H1 (cell line): ENCODE data around the gene TMEM44. TPM values are rescaled to one million over a fixed set of nuclear protein-coding genes. Genes with fewer than 3 reads are reported as not detected.

ENCODE experiments used
- CTCF ChIA-PET: fragments of 300-600 bp; sonication (Branson Sonifier 250); formaldehyde crosslinking; loops from one replicate; lab custom pipeline; 2021; ENCODE audit not compliant: partially characterized antibody; lab: Charles Lee
- POLR2A ChIA-PET: fragments of 300-600 bp; sonication (Branson Sonifier 250); formaldehyde crosslinking; loops from one replicate; lab custom pipeline; 2021; ENCODE audit warnings: inconsistent platforms; ENCODE audit not compliant: partially characterized antibody; lab: Charles Lee
- DNase-seq, 2 experiments: peaks; one replicate each; pipeline versions ENCODE4 v3.0.0 to v3.0.0-alpha.2; 2010 to 2022; ENCODE audit warnings: low spot score in 2 of 2, low read depth in 1 of 2, mixed read lengths in 1 of 2
- FAIRE-seq: peaks from 2 replicates; lab custom pipeline; 2011; peaks lifted over from hg19 to GRCh38; lab: Jason Lieb, UNC
- H2AFZ ChIP-seq: 2 replicates; pipeline ENCODE4 v1.8.1; 2012; ENCODE audit warnings: low read length, inconsistent platforms
- H2AK5ac ChIP-seq: 2 replicates; pipeline ENCODE4 v1.6.1; 2013; ENCODE audit warnings: low read depth, low read length
- H2BK120ac ChIP-seq: replicated peaks from 2 replicates; pipeline ENCODE3; 2013; ENCODE audit warnings: low read depth, low read length, inconsistent platforms
- H2BK12ac ChIP-seq: 2 replicates; pipeline ENCODE4 v1.6.1; 2013; ENCODE audit warnings: low read depth, low read length
- H2BK15ac ChIP-seq: 2 replicates; pipeline ENCODE4 v1.6.1; 2013; ENCODE audit warnings: low read length
- H2BK20ac ChIP-seq: 2 replicates; pipeline ENCODE4 v1.6.1; 2013; ENCODE audit warnings: low read length
- H2BK5ac ChIP-seq: 2 replicates; pipeline ENCODE4 v1.6.1; 2013; ENCODE audit warnings: low read depth, low read length
- H3K14ac ChIP-seq: 2 replicates; pipeline ENCODE4 v1.6.1; 2013; ENCODE audit warnings: inconsistent platforms; ENCODE audit not compliant: insufficient read length
- H3K18ac ChIP-seq: 2 replicates; pipeline ENCODE4 v1.6.1; 2013; ENCODE audit warnings: low read length; ENCODE audit errors: extremely low read depth
- H3K23ac ChIP-seq: 2 replicates; pipeline ENCODE4 v1.6.1; 2013; ENCODE audit warnings: inconsistent platforms; ENCODE audit not compliant: insufficient read length
- H3K23me2 ChIP-seq: 2 replicates; pipeline ENCODE4 v1.6.1; 2013; ENCODE audit warnings: low read depth, low read length
- H3K27ac ChIP-seq: 2 replicates; pipeline ENCODE4 v1.6.1; 2011; ENCODE audit warnings: low read depth, low read length, inconsistent platforms
- H3K27me3 ChIP-seq, 4 experiments: replicated peaks in 1 of 4; 1 replicate in 1 of 4; 2 replicates in 3 of 4; pipeline versions ENCODE4 v1.6.1 to v1.8.1; 2011 to 2013; ENCODE audit warnings: low read length in 3 of 4, mild to moderate bottlenecking in 3 of 4, inconsistent platforms in 2 of 4, mixed read lengths in 2 of 4, moderate library complexity in 1 of 4; ENCODE audit not compliant: control insufficient read depth in 3 of 4, insufficient read depth in 3 of 4; ENCODE audit errors: extremely low read depth in 1 of 4
- H3K36me3 ChIP-seq, 4 experiments: 2 replicates each; pipeline versions ENCODE4 v1.6.1 to v1.8.1; 2011 to 2013; ENCODE audit warnings: mild to moderate bottlenecking in 4 of 4, low read length in 3 of 4, moderate library complexity in 2 of 4, control low read depth in 1 of 4, inconsistent platforms in 1 of 4; ENCODE audit not compliant: insufficient read depth in 4 of 4, control insufficient read depth in 2 of 4
- H3K4ac ChIP-seq: replicated peaks from 2 replicates; pipeline ENCODE3; 2013; ENCODE audit warnings: low read length, low read depth, mixed read lengths, inconsistent platforms; ENCODE audit not compliant: insufficient read length
- H3K4me1 ChIP-seq, 4 experiments: replicated peaks in 1 of 4; 1 replicate in 1 of 4; 2 replicates in 3 of 4; pipeline versions ENCODE4 v1.6.1 to v1.8.1; 2011 to 2013; ENCODE audit warnings: low read length in 3 of 4, inconsistent platforms in 2 of 4, mixed read lengths in 1 of 4; ENCODE audit not compliant: insufficient read depth in 4 of 4, control insufficient read depth in 3 of 4
- H3K4me2 ChIP-seq, 2 experiments: 2 replicates each; pipeline versions ENCODE4 v1.6.1 to v1.8.1; 2011 to 2013; ENCODE audit warnings: low read depth in 2 of 2, low read length in 2 of 2, control low read depth in 1 of 2, inconsistent platforms in 1 of 2, mild to moderate bottlenecking in 1 of 2; ENCODE audit not compliant: insufficient read depth in 1 of 2
- H3K4me3 ChIP-seq, 4 experiments: fragments of 200-600, 300-600 bp in 1 of 4; sonication (generic), shearing (Covaris generic), sonication (Bioruptor Twin) in 1 of 4; 2 replicates each; pipeline versions ENCODE4 v1.5.1 to v1.8.1; 2011 to 2016; ENCODE audit warnings: low read length in 4 of 4, low read depth in 3 of 4, control low read depth in 2 of 4, inconsistent platforms in 2 of 4, mild to moderate bottlenecking in 2 of 4, mixed read lengths in 1 of 4, moderate library complexity in 1 of 4; ENCODE audit not compliant: insufficient read depth in 2 of 4; ENCODE audit errors: extremely low read depth in 1 of 4
- H3K56ac ChIP-seq: replicated peaks from 2 replicates; pipeline ENCODE3; 2013; ENCODE audit warnings: low read depth, mild to moderate bottlenecking, mixed read lengths, low read length, inconsistent platforms; ENCODE audit not compliant: insufficient read length
- H3K79me1 ChIP-seq: 2 replicates; pipeline ENCODE4 v1.6.1; 2013; ENCODE audit warnings: low read depth, low read length, control low read depth
- H3K79me2 ChIP-seq, 2 experiments: 2 replicates each; pipeline versions ENCODE4 v1.6.1 to v1.8.1; 2012 to 2013; ENCODE audit warnings: low read length in 2 of 2, mild to moderate bottlenecking in 2 of 2, inconsistent platforms in 1 of 2; ENCODE audit not compliant: insufficient read depth in 2 of 2, control insufficient read depth in 1 of 2
- H3K9ac ChIP-seq, 4 experiments: replicated peaks in 1 of 4; 1 replicate in 1 of 4; 2 replicates in 3 of 4; pipeline versions ENCODE4 v1.6.1 to v1.8.1; 2011 to 2013; ENCODE audit warnings: low read depth in 3 of 4, low read length in 3 of 4, control low read depth in 2 of 4, mild to moderate bottlenecking in 2 of 4, moderate library complexity in 2 of 4, inconsistent platforms in 1 of 4; ENCODE audit errors: extremely low read depth in 1 of 4
- H3K9me3 ChIP-seq, 2 experiments: 2 replicates each; pipeline versions ENCODE4 v1.6.1 to v1.8.1; 2012 to 2013; ENCODE audit warnings: mild to moderate bottlenecking in 2 of 2, moderate library complexity in 2 of 2, control low read depth in 1 of 2, inconsistent platforms in 1 of 2, low read depth in 1 of 2, low read length in 1 of 2, mixed read lengths in 1 of 2; ENCODE audit not compliant: insufficient read depth in 2 of 2
- H4K20me1 ChIP-seq, 2 experiments: replicated peaks in 1 of 2; 2 replicates each; pipeline versions ENCODE3 to v1.8.1; 2011 to 2013; ENCODE audit warnings: inconsistent platforms in 2 of 2, low read length in 2 of 2, mild to moderate bottlenecking in 1 of 2; ENCODE audit not compliant: insufficient read depth in 2 of 2, control insufficient read depth in 1 of 2
- H4K5ac ChIP-seq: 2 replicates; pipeline ENCODE4 v1.6.1; 2013; ENCODE audit warnings: low read length, low read depth, mixed read lengths, inconsistent platforms; ENCODE audit not compliant: insufficient read length
- H4K8ac ChIP-seq: 2 replicates; pipeline ENCODE4 v1.8.0; 2013; ENCODE audit warnings: mild to moderate bottlenecking, moderate library complexity, low read length, inconsistent platforms; ENCODE audit not compliant: insufficient read depth; ENCODE audit errors: extremely low read depth
- H4K91ac ChIP-seq: replicated peaks from 2 replicates; pipeline ENCODE3; 2013; ENCODE audit warnings: low read length, mixed read lengths, inconsistent platforms; ENCODE audit not compliant: insufficient read length
- BCL11A ChIP-seq, 2 experiments: IDR thresholded peaks; one replicate each; pipeline ENCODE4 v1.6.1; 2011; ENCODE audit warnings: low read depth in 2 of 2, low read length in 2 of 2, mild to moderate bottlenecking in 2 of 2
- KDM4A ChIP-seq: IDR thresholded peaks from one replicate; pipeline ENCODE4 v1.7.1; 2012; ENCODE audit warnings: low read depth, mild to moderate bottlenecking, moderate library complexity, low read length, inconsistent platforms; ENCODE audit not compliant: severe bottlenecking
- KDM5A ChIP-seq: fragments of 200-600 bp; IDR thresholded peaks from 2 replicates; pipeline ENCODE4 v1.7.1; 2012; ENCODE audit warnings: mild to moderate bottlenecking, low read length, inconsistent platforms, mixed read lengths
- TAF1 ChIP-seq: IDR thresholded peaks from 2 replicates; pipeline ENCODE4 v1.6.1; 2011; ENCODE audit warnings: mild to moderate bottlenecking, low read depth, low read length
- WGBS, 2 experiments: shearing (Covaris generic) in 1 of 2; methylation state at CpG; one replicate each; pipeline versions ENCODE4 v1.1.6 to v1.1.7; 2013 to 2015; ENCODE audit warnings: low lambda C conversion rate in 2 of 2, mixed read lengths in 2 of 2, inconsistent platforms in 1 of 2, low coverage in 1 of 2, missing lambda C conversion rate in 1 of 2; ENCODE audit not compliant: insufficient replicate concordance in 2 of 2, insufficient coverage in 1 of 2, insufficient read length in 1 of 2; ENCODE audit errors: extremely low coverage in 1 of 2, missing lambda C conversion rate in 1 of 2; 5-methylcytosine and 5-hydroxymethylcytosine counted together
- polyA plus RNA-seq, 7 experiments: library from polyadenylated mRNA; depleted of rRNA in 3 of 7; stranded (reverse) in 5 of 7; unstranded in 2 of 7; fragments of >200 nt in 5 of 7; fragments of 200-250 nt in 2 of 7; gene quantifications; 1 replicate in 5 of 7; 2 replicates in 1 of 7; 4 replicates in 1 of 7; pipeline versions ENCODE4 v1.2.1 to v1.2.3, GENCODE V29; 2011 to 2013; ENCODE audit warnings: missing spikeins in 2 of 7, mixed read lengths in 2 of 7
- total RNA-seq: library from RNA; stranded (reverse); fragmentation: NEBNext Ultra II Directional; extraction: Animal tissue kit (Norgen Biotek cat#: 25700); gene quantifications from 2 replicates; pipeline ENCODE4 v1.2.1, GENCODE V29; 2021

TMEM44 gene
- total and polyA plus RNA-seq, 2 of the 8 experiments (the other 6 are each of a cell fraction or from before 2014, with no cell fraction given): 14.0 to 16.7 TPM

- DNase-seq (no peak), FAIRE-seq (no peak)
- Histone ChIP-seq H3K18ac (no peak overlapping the region), H3K36me3 (peaks cover 0 to 3% (median 0%) of the 10 kb centered on the region in 4 experiments; a peak in 1 of 8 replicates), H3K27me3 (no peaks in the 10 kb centered on the region), H3K79me2 (no peaks in the 10 kb centered on the region), H2AK5ac (no peak overlapping the region), H2BK20ac (no peak overlapping the region), H3K4me3 (no peak overlapping the region), H3K4me2 (no peak overlapping the region), H2BK12ac (no peak overlapping the region), H2BK120ac (no peak overlapping the region), H4K8ac (no peak overlapping the region), H4K5ac (no peak overlapping the region), H3K79me1 (no peaks in the 10 kb centered on the region; the same call in 1 of the 2 replicates), H3K27ac (no peak overlapping the region), H3K9ac (no peak overlapping the region), H3K23me2 (no peaks in the 10 kb centered on the region), H3K4me1 (no peaks in the 10 kb centered on the region; a peak in 1 of 7 replicates), H2BK5ac (no peak overlapping the region), H3K9me3 (no peaks in the 10 kb centered on the region), H4K91ac (no peak overlapping the region), H4K20me1 (peaks cover 0 to 3% of the 10 kb centered on the region in 2 experiments), H3K14ac (no peak overlapping the region), H3K56ac (no peak overlapping the region), H3K4ac (no peak overlapping the region), H3K23ac (no peak overlapping the region), H2AFZ (no peak overlapping the region), H2BK15ac (no peak overlapping the region)
- POLR2A ChIA-PET: interaction anchor here (1.0 kb wide), 1 partner anchor 9 kb away, joined by 3 read pairs; no protein-coding TSS in a partner anchor
- WGBS, 2 experiments: 81% methylated on average over 9 of the region's 9 CpGs; no CpG with 5 or more reads in 1 of the 2 experiments
- TF ChIP-seq KDM4A (no peak), TAF1 (no peak), KDM5A (no peak), BCL11A (IDR thresholded peaks at IDR 0.05; ENCODE audit: low read depth in 2 of 2, low read length in 2 of 2) (no peak)
- CTCF ChIA-PET: interaction anchor here (2.0 kb wide), 1 partner anchor 15 kb away, joined by 8 read pairs; no protein-coding TSS in a partner anchor
Measured at GRCh38 chr3:194619741-194620140, 13.5 kb downstream of the TMEM44 start.
